GM19455 (cell line): Measurements from ENCODE around the gene NTHL1.

Source experiments
- ATAC-seq: cut with Tn5 transposase; IDR thresholded peaks from one replicate; pipeline ENCODE4 v1.9.1; 2021; ENCODE audit not compliant: unreplicated experiment

The NTHL1 gene

GRCh38 chr16:2031081-2031577, 16.5 kb downstream of the NTHL1 start:
- no peak for ATAC-seq

- no peak for ATAC-seq
Observed at GRCh38 chr16:2030036-2030435, 17.6 kb downstream of the NTHL1 start.

GRCh38 chr16:2029350-2029749, 18.3 kb downstream of the NTHL1 start:
- no peak for ATAC-seq

- no peak for ATAC-seq
Observed at GRCh38 chr16:2028620-2029220, 18.9 kb downstream of the NTHL1 start.

- ATAC-seq = no peak
Observed at GRCh38 chr16:2028146-2028545, 19.5 kb downstream of the NTHL1 start.

DNA sequence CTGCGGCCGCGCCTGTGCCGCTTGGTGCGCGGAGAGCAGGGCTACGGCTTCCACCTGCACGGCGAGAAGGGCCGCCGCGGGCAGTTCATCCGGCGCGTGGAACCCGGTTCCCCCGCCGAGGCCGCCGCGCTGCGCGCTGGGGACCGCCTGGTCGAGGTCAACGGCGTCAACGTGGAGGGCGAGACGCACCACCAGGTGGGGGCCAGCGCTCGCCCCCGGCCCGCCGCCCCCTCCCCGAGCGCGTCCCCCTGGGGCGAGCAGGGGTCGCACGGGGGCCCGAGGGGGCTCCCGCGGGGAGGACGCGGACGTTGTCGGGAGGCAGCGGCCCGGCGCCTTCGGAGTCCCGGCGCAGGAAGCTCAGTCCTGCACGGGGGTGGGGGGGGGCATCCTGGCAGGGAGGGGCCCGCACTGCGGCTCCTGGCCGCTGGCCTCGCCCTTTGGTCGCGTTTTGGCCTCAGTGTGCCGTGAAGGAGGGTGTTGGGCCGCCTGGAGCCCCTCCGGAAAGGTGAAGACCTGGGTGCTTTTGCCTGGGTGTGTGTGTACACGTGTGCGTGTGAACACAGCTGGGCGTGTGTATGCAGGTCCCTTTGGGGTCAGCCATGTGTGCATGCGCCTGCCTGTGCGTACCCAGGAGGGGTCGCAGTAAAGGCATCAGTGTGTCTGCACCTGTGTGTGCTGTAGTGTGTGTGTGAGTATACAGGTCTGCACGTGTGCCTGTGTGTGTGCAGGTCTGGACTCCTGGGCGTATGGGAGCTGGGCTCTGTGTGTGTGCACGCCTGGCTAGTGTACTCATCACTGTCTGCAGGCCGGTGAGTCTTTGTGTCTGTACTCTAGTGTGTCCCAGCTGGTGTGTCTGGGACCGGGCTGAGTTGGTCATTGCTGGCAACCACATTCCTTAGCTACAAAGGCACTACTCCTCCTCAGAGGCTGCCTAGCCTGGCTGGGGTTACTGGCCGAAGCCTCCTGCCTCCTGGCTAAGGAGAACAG, 20.3 kb downstream of the NTHL1 start:
- ATAC-seq = no peak

- no peak for ATAC-seq
Observed at GRCh38 chr16:2026461-2027023, 21.1 kb downstream of the NTHL1 start, which contains the start of gene NHERF2. NHERF2 (plus strand) TSS chr16:2026902; CDS start chr16:2027006, 104 bp downstream.

- no peak for ATAC-seq
Observed at GRCh38 chr16:2025878-2026460, 21.7 kb downstream of the NTHL1 start.

DNA sequence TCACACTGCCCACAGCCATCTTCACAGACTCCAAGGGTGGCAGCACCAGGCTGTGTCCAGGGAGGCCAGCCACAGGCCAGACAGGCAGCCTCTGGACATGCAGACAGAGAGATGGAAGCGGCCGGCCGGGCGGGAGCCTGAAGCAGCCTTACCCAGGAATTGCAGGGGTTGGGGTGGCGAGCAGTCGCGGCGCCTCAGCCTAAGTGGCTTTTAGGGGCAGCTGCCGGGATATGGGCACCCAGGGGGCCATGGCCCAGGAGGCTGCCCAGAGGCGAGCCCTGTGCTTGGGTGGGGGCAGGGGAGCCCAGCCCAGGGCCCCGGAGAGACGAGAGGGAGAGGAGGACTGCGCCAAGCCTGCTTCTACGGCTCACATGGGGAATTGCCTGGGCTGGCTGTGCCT, 22.4 kb downstream of the NTHL1 start:
- ATAC-seq = no peak

GRCh38 chr16:2024032-2024420, 23.6 kb downstream of the NTHL1 start:
- no peak for ATAC-seq

GRCh38 chr16:2023092-2024031, 24.3 kb downstream of the NTHL1 start:
- ATAC-seq = peak; percentile 83

DNA sequence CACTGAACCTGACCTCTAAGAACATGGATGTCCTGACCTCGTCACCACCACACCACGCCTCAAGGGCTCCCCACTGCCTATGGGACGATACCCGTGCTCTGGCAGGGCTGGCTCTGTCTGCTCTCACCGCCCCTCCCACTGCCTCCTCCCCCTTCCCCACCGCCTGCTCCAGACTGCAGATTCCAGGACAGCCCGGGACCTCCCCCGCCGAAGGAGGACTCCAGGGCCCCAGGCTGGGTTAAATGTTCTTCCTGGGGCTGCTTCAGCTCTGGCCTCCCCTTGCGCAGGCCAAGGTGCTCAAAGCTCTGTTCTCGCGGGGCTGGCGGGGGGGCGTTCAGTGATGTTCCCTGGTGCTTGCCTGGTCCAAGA, 24.9 kb downstream of the NTHL1 start:
- ATAC-seq = peak; percentile 16

DNA sequence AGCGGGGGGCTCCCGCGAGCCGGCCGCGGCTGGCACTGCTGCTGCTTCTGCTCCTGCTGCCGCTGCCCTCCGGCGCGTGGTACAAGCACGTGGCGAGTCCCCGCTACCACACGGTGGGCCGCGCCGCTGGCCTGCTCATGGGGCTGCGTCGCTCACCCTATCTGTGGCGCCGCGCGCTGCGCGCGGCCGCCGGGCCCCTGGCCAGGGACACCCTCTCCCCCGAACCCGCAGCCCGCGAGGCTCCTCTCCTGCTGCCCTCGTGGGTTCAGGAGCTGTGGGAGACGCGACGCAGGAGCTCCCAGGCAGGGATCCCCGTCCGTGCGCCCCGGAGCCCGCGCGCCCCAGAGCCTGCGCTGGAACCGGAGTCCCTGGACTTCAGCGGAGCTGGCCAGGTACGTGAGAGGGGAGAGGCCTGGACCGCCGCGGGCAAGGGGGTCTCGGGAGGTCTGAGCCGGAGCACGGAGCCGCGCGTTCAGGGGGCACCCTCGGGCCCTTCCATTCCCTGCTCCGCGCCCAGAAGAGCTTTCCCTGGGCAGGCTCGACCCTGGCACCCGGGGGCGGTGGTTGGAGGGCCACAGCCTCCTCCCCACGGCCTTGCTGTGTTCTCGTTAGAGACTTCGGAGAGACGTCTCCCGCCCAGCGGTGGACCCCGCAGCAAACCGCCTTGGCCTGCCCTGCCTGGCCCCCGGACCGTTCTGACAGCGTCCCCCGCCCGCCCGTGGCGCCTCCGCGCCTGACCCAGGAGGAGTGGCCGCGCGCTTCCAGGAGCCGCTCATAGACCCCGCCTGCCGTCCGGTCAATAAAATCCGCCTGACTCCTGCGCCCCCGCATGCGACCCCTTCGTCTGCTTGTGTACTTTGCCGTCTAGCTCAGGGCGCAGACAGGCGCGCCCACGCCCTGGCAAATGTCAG, 27.5 kb downstream of the NTHL1 start:
- no peak for ATAC-seq

- ATAC-seq = no peak
Observed at GRCh38 chr16:2019518-2019920, 28.1 kb downstream of the NTHL1 start, which contains the start of gene NPW. NPW (plus strand) TSS chr16:2019785.

- no peak for ATAC-seq
Observed at GRCh38 chr16:2016407-2016922, 31.2 kb downstream of the NTHL1 start.

DNA sequence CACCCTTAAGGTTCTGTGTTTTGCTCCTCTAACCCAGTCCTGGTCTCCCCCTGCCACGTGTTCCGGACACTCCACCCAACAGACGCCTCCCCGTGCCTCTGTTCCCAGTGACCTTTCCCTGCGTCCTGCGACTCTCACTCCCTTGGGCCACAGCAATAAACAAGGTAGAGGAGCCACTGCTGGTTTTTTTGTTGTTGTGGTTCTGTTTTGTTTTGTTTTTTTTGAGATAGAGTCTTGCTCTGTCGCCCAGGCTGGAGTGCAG, 31.8 kb downstream of the NTHL1 start:
- ATAC-seq = no peak

GRCh38 chr16:2015117-2015946, 32.3 kb downstream of the NTHL1 start:
- no peak for ATAC-seq

- no peak for ATAC-seq
Observed at GRCh38 chr16:2013527-2013926, 34.1 kb downstream of the NTHL1 start.
